Fibroblast of skin of back (primary cell): ENCODE measurements around the gene ADAMTSL1.
A peak's percentile ranks its signal among the peaks of the same experiment; 100 is the strongest.

Source experiments
- DNase-seq: peaks from one replicate; pipeline ENCODE4 v3.0.0-alpha.2; 2013

Gene ADAMTSL1

DNA sequence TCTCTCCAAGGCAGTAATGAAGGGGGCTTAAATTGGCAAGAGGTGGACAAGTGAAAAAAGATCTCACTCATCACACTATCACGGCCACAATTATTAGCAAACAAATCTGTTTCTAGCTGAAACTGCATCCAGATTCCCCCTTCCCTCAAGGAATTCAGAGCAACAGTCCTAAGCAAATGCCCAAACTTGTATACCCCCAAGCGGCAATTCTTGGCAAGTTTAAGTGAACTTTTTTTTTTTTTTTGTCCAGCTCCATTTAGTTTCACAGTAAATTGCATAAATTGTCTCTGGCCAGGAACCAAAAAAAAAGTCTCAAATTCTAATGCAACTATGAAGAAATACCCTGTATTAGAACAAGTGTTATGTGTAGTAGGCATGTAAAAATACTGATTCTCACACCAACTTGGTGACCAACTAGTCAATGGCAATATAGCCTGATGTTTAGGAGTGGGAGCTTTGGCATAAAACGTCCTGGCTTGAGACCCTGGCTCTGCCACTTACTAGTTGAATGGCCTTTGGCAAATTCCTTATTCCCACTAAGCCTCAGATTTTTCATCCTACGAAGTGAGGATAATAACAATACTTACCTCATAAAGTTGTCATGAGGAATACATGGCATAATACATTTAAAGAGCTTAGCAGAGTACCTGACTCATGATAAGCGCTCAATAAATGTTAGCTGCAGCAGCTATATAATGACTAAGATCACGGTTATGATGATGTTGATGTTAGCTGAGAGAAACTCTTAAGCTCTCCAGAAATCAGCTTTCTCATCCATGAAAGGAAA lies 193.2 kb downstream of the ADAMTSL1 start:
- DNase-seq: peak; percentile 35

DNA sequence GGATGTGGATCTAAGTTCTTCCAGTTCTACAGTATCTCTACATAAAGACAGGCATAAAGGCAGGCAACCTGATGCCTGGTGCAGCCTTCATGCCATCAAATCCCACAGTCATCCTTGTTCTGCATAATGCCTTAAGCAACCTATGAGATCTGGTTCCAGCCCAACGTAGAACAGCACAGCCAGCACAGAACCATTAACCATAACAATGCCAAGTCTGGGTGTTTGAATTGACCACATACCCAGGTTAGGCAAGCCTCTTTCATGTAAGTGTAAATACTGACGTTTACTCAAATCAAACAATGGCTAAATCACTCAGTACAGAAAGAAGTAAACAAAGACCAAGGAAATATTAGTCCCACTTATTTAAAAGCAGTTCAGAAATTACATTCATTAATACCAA lies 195.0 kb downstream of the ADAMTSL1 start:
- no peak for DNase-seq

DNA sequence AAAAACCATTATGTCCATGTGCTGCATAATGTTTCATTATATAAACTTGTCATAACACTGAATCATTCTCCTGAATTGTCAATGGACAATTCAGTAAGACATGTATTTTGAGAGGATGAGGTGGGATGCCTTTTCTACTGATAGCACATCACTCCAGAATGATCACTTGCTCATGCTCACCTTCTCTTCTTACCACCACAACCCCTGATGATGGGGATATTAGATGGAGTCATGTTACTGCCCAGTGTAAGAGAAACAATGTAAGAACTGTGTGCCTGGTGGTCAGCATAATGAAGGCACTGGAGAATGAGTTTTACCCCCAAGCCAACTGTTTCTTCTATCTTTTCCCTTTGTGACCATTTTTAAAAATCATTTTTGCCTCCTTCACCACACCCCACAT lies 198.8 kb downstream of the ADAMTSL1 start:
- DNase-seq: no peak

GRCh38 chr9:18673179-18673578 lies 199.2 kb downstream of the ADAMTSL1 start:
- DNase-seq: no peak

- DNase-seq: peak; percentile 12
Observed at GRCh38 chr9:18675332-18675731, 201.4 kb downstream of the ADAMTSL1 start.

- no peak for DNase-seq
Observed at GRCh38 chr9:18675973-18676372, 202.0 kb downstream of the ADAMTSL1 start.

DNA sequence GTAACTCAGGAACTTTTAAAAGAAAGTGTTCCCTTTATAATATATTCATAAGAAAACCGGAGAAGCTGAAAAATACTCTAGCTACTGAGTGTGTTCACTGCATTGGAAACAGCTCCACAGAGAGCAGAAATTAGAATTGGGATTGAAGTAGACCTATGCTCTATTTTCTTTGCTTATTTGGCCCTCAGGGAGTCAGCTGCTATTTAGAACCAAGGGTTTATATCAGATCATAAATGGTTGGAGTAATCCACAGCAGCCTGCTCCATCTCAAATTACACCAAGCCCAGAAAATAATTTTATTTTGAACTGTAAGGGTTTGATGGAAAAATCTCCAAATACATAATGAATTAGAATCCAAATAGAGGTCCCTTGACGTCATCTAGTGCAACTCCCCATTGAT lies 202.6 kb downstream of the ADAMTSL1 start:
- DNase-seq: no peak

DNA sequence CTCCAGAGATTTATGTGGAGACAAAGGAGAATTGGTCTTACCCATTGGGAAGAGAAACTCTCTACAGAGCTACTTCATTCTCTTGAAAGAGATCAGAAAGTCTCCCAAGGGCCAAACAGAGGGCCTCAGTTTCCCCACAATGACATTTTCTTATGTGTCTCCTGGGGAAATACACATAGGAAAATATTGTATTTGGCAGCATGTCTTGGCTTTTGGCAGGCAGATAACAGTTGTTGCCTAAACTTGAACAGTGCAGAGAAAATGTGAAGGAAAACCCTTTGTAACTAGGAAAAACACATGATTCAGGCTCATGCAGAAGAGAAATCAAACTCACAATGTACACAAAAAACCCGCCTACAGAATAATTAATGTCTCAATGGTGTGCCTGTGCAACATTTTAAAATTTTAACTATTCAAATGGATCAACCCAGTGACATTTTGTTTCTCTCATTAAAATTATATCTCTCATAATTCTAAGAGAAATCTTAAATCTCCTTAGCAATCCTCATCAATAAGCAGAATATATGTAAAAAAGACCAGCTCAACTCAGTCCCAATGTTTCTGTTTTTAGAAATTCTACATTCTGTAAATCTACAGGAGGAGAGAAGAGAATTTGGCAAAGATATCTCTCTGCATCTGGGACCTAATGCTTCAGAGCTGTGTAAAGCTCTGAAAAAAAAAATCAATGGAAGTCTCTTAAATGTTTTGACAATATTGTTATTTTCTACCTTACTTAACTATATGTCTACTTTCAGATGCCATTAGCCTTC lies 205.1 kb downstream of the ADAMTSL1 start:
- no peak for DNase-seq

DNA sequence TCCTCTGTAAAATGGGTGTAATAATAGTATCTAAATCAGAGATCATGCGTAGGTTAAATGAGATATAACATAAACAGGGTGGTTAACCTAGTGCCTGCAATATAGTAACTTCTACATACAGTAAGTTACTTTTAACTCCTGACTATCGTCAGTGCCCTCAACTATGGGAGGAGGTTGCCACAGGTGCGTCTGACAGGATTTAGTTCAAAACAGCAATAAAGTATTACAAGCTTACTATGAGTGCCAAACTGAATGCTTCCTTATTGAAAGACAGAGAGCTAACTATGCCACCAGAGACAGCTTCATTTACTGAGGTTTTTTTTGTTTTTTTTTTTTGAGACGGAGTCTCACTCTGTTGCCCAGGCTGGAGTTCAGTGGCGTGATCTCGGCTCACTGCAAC lies 209.0 kb downstream of the ADAMTSL1 start:
- no peak for DNase-seq

GRCh38 chr9:18683312-18683711 lies 209.4 kb downstream of the ADAMTSL1 start:
- DNase-seq: no peak

DNA sequence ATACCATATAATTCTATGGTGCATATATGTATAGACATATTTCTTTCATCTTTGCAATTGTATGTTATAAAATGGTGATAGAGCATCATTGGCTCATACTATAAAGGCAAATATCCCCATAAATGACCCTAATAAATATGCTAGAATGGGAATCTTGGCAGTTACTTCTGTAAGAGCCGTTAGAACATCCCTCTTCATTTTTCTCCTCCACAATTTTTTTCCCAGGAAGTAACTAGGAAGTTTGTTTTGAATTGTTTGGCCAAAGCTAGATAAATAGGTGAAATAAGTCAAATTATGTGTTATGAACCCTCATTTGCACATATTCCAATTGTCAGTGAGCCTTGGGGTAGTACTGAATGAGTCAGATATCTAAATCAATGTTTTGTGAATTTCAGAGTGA lies 209.9 kb downstream of the ADAMTSL1 start:
- DNase-seq: no peak

- DNase-seq: no peak
Observed at GRCh38 chr9:18684593-18685317, 210.8 kb downstream of the ADAMTSL1 start.

DNA sequence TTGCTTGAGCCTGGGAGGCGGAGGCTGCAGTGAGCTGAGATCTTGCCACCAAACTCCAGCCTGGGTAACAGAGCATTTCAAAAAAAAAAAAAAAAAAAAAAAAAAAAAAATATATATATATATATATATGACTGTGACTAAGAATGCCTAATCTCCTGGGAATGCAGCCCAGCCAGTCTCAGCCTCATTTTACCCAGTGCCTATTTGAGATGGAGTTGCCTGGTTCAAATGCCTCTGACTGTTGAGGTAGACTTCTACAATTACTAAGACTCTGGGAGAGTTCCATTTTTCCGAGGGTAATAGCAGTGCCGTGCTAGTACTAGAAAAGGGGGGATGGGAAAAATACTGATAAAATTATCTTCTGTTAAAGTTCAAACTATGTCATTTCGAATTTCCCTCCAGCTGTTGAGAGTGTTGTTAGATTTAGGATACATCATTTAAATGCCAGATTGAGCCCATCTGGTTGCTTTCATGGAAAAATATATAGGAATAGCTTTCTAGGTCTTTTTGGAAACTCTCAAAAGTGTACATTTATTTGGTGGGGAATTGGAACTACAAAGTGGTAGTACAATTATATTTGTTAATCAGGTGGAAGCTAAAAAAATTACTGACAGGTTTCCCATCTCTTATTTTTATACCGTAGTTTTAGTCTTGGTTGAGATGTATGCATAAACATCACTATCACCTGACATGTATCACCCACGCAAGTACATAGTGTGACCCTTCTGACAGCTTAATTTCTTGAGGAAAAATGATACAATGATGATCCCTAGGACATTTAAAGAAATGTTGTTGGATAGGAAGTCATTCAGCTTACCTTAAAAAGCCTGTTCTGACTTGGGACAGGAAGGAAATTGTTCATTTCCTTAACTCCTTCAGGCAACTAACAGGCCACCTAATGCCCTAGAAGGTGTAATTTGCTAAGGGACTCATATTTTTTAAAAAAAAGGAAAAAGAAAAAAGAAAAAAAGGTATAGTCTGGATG lies 214.9 kb downstream of the ADAMTSL1 start:
- peak; percentile 53 for DNase-seq

GRCh38 chr9:18689921-18690320 lies 216.0 kb downstream of the ADAMTSL1 start:
- peak; percentile 72 for DNase-seq

DNA sequence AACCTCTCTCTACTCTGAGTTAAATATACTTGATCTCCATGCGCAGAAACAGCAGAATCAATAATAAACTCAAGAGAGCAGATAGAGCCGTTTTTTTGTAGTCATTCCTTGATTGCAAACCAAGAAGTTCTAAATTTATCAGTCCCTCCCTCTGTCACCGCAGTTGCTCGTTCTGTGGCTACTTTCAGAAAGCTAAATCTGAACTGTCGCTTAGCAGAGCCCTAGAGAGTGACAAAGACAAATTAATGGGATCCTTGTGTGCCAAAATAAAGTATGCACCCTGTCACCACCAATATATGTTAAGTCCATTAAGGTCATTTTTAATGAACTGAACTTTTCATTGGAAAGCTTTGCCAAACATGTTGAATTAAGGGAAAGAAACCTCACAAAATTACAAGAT lies 218.3 kb downstream of the ADAMTSL1 start:
- DNase-seq: no peak

GRCh38 chr9:18692962-18693361 lies 219.0 kb downstream of the ADAMTSL1 start:
- DNase-seq: no peak

GRCh38 chr9:18694959-18695668 lies 221.2 kb downstream of the ADAMTSL1 start:
- DNase-seq: no peak

GRCh38 chr9:18698992-18699391 lies 225.0 kb downstream of the ADAMTSL1 start:
- no peak for DNase-seq

GRCh38 chr9:18699764-18700163 lies 225.8 kb downstream of the ADAMTSL1 start:
- DNase-seq: no peak

DNA sequence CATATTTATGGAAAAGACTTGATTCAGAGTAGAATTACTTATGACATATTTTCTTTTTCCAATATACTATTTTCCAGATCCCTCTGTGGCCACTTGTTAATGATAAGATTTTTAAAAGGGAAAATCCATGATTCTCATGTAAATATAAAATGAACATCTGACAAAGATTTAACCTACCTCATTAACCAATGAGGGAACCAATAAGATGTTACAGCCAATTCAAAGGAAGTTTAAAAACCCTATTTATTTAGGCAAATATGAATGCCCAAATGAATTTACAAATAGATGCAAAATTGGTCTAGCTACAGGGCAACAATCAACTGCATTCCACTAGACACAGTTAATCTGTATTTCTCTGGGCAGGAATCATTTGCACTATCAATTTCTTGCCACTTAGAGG lies 226.8 kb downstream of the ADAMTSL1 start:
- no peak for DNase-seq

- DNase-seq: no peak
Observed at GRCh38 chr9:18703151-18703900, 229.4 kb downstream of the ADAMTSL1 start.
